CD4-positive, alpha-beta T cell (primary cell): ENCODE measurements around the gene PTPRD. TPM values are rescaled to one million over a fixed set of nuclear protein-coding genes. Genes with fewer than 3 reads are reported as not detected.

ENCODE experiments used
- ATAC-seq: fragments of 200-7000 bp; cut with Tn5 transposase; one replicate; pipeline ENCODE4 v1.10.0; 2022; ENCODE audit warnings: mild to moderate bottlenecking; ENCODE audit not compliant: poor library complexity
- CTCF ChIA-PET: fragments of 350-600 bp; sonication (Branson Sonifier 250); formaldehyde crosslinking; loops from one replicate; lab custom pipeline; 2021; ENCODE audit warnings: antibody characterized with exemption, inconsistent platforms; lab: Charles Lee
- POLR2A ChIA-PET: fragments of 350-600 bp; sonication (Branson Sonifier 250); formaldehyde crosslinking; loops from one replicate; lab custom pipeline; 2021; ENCODE audit warnings: antibody characterized with exemption, inconsistent platforms; lab: Charles Lee
- DNase-seq, 14 experiments: peaks; one replicate each; pipeline ENCODE4 v3.0.0-alpha.2; 2013 to 2020; ENCODE audit warnings: mixed read lengths in 2 of 14
- H3K27ac ChIP-seq, 2 donors: one replicate each; pipeline versions ENCODE4 v1.5.1 to v1.7.0; 2013; ENCODE audit warnings: low read length in 2 of 2, low read depth in 1 of 2, mild to moderate bottlenecking in 1 of 2
- H3K27me3 ChIP-seq, 2 experiments: 1 replicate in 1 of 2; 2 replicates in 1 of 2; pipeline versions ENCODE4 v1.6.1 to v1.7.0; 2013; ENCODE audit warnings: low read length in 2 of 2, control low read depth in 1 of 2, mild to moderate bottlenecking in 1 of 2, moderate library complexity in 1 of 2; ENCODE audit not compliant: insufficient read depth in 2 of 2, control insufficient read depth in 1 of 2
- H3K36me3 ChIP-seq: one replicate; pipeline ENCODE4 v1.6.1; 2013; ENCODE audit warnings: low read length, control low read depth; ENCODE audit not compliant: insufficient read depth
- H3K4me1 ChIP-seq: one replicate; pipeline ENCODE4 v1.6.1; 2013; ENCODE audit warnings: low read length, control low read depth; ENCODE audit not compliant: insufficient read depth
- H3K4me3 ChIP-seq: one replicate; pipeline ENCODE4 v1.5.1; 2013; ENCODE audit warnings: mild to moderate bottlenecking, low read length, moderate library complexity
- H3K9me3 ChIP-seq, 2 experiments: 1 replicate in 1 of 2; 2 replicates in 1 of 2; pipeline versions ENCODE4 v1.6.1 to v1.7.0; 2013; ENCODE audit warnings: low read length in 2 of 2, mild to moderate bottlenecking in 2 of 2, control low read depth in 1 of 2, moderate library complexity in 1 of 2; ENCODE audit not compliant: control insufficient read depth in 1 of 2, insufficient read depth in 1 of 2
- H3K27ac Mint-ChIP-seq: one replicate; pipeline ENCODE4 v1.8.0; 2020; ENCODE audit warnings: mixed read lengths
- H3K27me3 Mint-ChIP-seq: one replicate; pipeline ENCODE4 v1.8.0; 2021; ENCODE audit warnings: mixed read lengths
- H3K36me3 Mint-ChIP-seq: one replicate; pipeline ENCODE4 v1.8.0; 2021; ENCODE audit warnings: low read depth, mixed read lengths
- H3K4me1 Mint-ChIP-seq: one replicate; pipeline ENCODE4 v1.8.0; 2021; ENCODE audit warnings: low read depth, mixed read lengths
- H3K4me3 Mint-ChIP-seq: one replicate; pipeline ENCODE4 v1.8.0; 2020; ENCODE audit warnings: mild to moderate bottlenecking, mixed read lengths
- H3K9me3 Mint-ChIP-seq: one replicate; pipeline ENCODE4 v1.8.0; 2020; ENCODE audit warnings: mixed read lengths
- intact Hi-C, 2 experiments: fragments of 100-400 bp; cut with DNase I in 1 of 2; cut with micrococcal nuclease in 1 of 2; formaldehyde crosslinking; loops; one replicate each; pipeline versions ENCODE4 v1.15.1 to v1.9.0; 2023 to 2025; cut with DNase I, micrococcal nuclease
- total RNA-seq, 174 experiments: library from RNA in 2 of 174; stranded (reverse) in 2 of 174; gene quantifications; one replicate each; pipeline ENCODE4 v1.2.3 and lab custom pipeline; 2021 to 2026
- TF ChIP-seq, protein P1 (sequence below): fragments of 200-600 bp; IDR thresholded peaks from one replicate; pipeline ENCODE4 v1.8.0; 2022; ENCODE audit warnings: antibody characterized with exemption, mild to moderate bottlenecking

The PTPRD gene
- total RNA-seq, 2 experiments from 2014 or later, result not detected

- no peaks in the 10 kb centered on the region for H3K4me1 ChIP-seq
- no peak for DNase-seq
- no peaks in the 10 kb centered on the region for H3K4me1 Mint-ChIP-seq
- H3K27me3 Mint-ChIP-seq, result no peaks in the 10 kb centered on the region
- no peaks in the 10 kb centered on the region for H3K36me3 Mint-ChIP-seq
- no peaks in the 10 kb centered on the region for H3K9me3 ChIP-seq
- no peaks in the 10 kb centered on the region for H3K36me3 ChIP-seq
- H3K9me3 Mint-ChIP-seq, result no peaks in the 10 kb centered on the region
- no peak overlapping the region for H3K27ac ChIP-seq
- CTCF ChIA-PET, result no interaction called here
- H3K27me3 ChIP-seq, result no peaks in the 10 kb centered on the region
- H3K27ac Mint-ChIP-seq, result no peak overlapping the region
- TF ChIP-seq, protein P1, sequence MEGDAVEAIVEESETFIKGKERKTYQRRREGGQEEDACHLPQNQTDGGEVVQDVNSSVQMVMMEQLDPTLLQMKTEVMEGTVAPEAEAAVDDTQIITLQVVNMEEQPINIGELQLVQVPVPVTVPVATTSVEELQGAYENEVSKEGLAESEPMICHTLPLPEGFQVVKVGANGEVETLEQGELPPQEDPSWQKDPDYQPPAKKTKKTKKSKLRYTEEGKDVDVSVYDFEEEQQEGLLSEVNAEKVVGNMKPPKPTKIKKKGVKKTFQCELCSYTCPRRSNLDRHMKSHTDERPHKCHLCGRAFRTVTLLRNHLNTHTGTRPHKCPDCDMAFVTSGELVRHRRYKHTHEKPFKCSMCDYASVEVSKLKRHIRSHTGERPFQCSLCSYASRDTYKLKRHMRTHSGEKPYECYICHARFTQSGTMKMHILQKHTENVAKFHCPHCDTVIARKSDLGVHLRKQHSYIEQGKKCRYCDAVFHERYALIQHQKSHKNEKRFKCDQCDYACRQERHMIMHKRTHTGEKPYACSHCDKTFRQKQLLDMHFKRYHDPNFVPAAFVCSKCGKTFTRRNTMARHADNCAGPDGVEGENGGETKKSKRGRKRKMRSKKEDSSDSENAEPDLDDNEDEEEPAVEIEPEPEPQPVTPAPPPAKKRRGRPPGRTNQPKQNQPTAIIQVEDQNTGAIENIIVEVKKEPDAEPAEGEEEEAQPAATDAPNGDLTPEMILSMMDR, result no peak
- H3K4me3 ChIP-seq, result no peak overlapping the region
- intact Hi-C loops, result no loop called here
- no peak for ATAC-seq
- H3K4me3 Mint-ChIP-seq, result no peak overlapping the region
- POLR2A ChIA-PET, result no interaction called here
Measured at GRCh38 chr9:10059044-10059443, 553.8 kb downstream of the PTPRD start.

GRCh38 chr9:10055886-10056395 is 556.9 kb downstream of the PTPRD start:
- H3K9me3 Mint-ChIP-seq, result no peaks in the 10 kb centered on the region
- no peak for ATAC-seq
- intact Hi-C loops, result no loop called here
- ChIA-PET POLR2A (interaction anchor here (0.7 kb wide), 1 partner anchor 251 kb away, joined by 4 read pairs; no protein-coding TSS in a partner anchor), CTCF (interaction anchor here (1.3 kb wide), 1 partner anchor 1176 kb away, joined by 4 read pairs; no protein-coding TSS in a partner anchor)
- TF ChIP-seq, protein P1, result no peak
- H3K27ac Mint-ChIP-seq, result no peak overlapping the region
- no peak for DNase-seq
- no peak overlapping the region for H3K4me3 Mint-ChIP-seq
- H3K27me3 Mint-ChIP-seq, result no peaks in the 10 kb centered on the region
- H3K36me3 Mint-ChIP-seq, result no peaks in the 10 kb centered on the region
- Histone ChIP-seq H3K9me3 (no peaks in the 10 kb centered on the region), H3K4me3 (no peak overlapping the region), H3K27ac (no peak overlapping the region), H3K27me3 (no peaks in the 10 kb centered on the region), H3K36me3 (no peaks in the 10 kb centered on the region), H3K4me1 (no peaks in the 10 kb centered on the region)
- no peaks in the 10 kb centered on the region for H3K4me1 Mint-ChIP-seq

- DNase-seq (no peak), ATAC-seq (no peak)
- no peak overlapping the region for H3K4me3 ChIP-seq
- Mint-ChIP-seq H3K27ac (no peak overlapping the region), H3K9me3 (no peaks in the 10 kb centered on the region), H3K36me3 (no peaks in the 10 kb centered on the region), H3K4me1 (no peaks in the 10 kb centered on the region), H3K27me3 (no peaks in the 10 kb centered on the region), H3K4me3 (no peak overlapping the region)
- H3K9me3 ChIP-seq, result no peaks in the 10 kb centered on the region
- intact Hi-C loops, result no loop called here
- POLR2A ChIA-PET, result no interaction called here
- no peak overlapping the region for H3K27ac ChIP-seq
- no peaks in the 10 kb centered on the region for H3K27me3 ChIP-seq
- H3K36me3 ChIP-seq, result no peaks in the 10 kb centered on the region
- TF ChIP-seq, protein P1, result no peak
- H3K4me1 ChIP-seq, result no peaks in the 10 kb centered on the region
- CTCF ChIA-PET, result no interaction called here
Measured at GRCh38 chr9:10054456-10054855, 558.3 kb downstream of the PTPRD start.
